ENCODE data around the gene ELAVL3. TPM values are rescaled to one million over a fixed set of nuclear protein-coding genes. Genes with fewer than 3 reads are reported as not detected.

ELAVL3 gene
- polyA plus RNA-seq, 1 of the 3 experiments (the other 2 are of a cell fraction), result 0.48 TPM

- TF ChIP-seq, protein P1, sequence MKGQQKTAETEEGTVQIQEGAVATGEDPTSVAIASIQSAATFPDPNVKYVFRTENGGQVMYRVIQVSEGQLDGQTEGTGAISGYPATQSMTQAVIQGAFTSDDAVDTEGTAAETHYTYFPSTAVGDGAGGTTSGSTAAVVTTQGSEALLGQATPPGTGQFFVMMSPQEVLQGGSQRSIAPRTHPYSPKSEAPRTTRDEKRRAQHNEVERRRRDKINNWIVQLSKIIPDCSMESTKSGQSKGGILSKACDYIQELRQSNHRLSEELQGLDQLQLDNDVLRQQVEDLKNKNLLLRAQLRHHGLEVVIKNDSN (IDR thresholded peaks at IDR 0.05; ENCODE audit: borderline replicate concordance, low read depth), result peak; percentile 97
- no peak for TF ChIP-seq RFX5 (IDR thresholded peaks at IDR 0.05; ENCODE audit: low read length)
- no peak for TF ChIP-seq FOSL2 (IDR thresholded peaks at IDR 0.05; ENCODE audit: borderline replicate concordance, low read depth)
- TF ChIP-seq USF2 (IDR thresholded peaks at IDR 0.05; ENCODE audit: borderline replicate concordance, low read depth, low read length), result peak; percentile 89
- TF ChIP-seq, protein P2, sequence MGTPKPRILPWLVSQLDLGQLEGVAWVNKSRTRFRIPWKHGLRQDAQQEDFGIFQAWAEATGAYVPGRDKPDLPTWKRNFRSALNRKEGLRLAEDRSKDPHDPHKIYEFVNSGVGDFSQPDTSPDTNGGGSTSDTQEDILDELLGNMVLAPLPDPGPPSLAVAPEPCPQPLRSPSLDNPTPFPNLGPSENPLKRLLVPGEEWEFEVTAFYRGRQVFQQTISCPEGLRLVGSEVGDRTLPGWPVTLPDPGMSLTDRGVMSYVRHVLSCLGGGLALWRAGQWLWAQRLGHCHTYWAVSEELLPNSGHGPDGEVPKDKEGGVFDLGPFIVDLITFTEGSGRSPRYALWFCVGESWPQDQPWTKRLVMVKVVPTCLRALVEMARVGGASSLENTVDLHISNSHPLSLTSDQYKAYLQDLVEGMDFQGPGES (IDR thresholded peaks at IDR 0.05; ENCODE audit: low read depth, low read length), result no peak
- TF ChIP-seq TCF12 (IDR thresholded peaks at IDR 0.05), result no peak; the same call in 1 of the 2 replicates
- TF ChIP-seq JUND (IDR thresholded peaks at IDR 0.05), result no peak; the same call in 1 of the 2 replicates
- no peak for TF ChIP-seq GABPA (IDR thresholded peaks at IDR 0.05; ENCODE audit: low read depth)
- peak; percentile 81 for TF ChIP-seq RAD21 (IDR thresholded peaks at IDR 0.05; ENCODE audit: low read length)
- no peak for TF ChIP-seq FOXM1 (IDR thresholded peaks at IDR 0.05; ENCODE audit: low read depth)
Measured at GRCh38 chr19:11482384-11483050, 1.7 kb upstream of the ELAVL3 start (continued).

GRCh38 chr19:11481534-11482383 lies 913 bp upstream of the ELAVL3 start:
- ChIA-PET CTCF (interaction anchor here (0.6 to 3.7 kb wide), 65 partner anchors 8 to 344 kb away, joined by 3 to 57 read pairs (median 4); partner anchors contain the start of genes CCDC159, DOCK6, EPOR and ODAD3), POLR2A (interaction anchor here (0.6 to 2.2 kb wide), 13 partner anchors 24 to 188 kb away, joined by 3 to 15 read pairs (median 7); partner anchors contain the start of genes ECSIT, EPOR, RGL3 and SWSAP1)
- H3K4me3 ChIP-seq (ENCODE audit: low read depth in 2 of 2, low read length in 1 of 2), result peak overlapping the region; percentile 51 to 66
- H3K27me3 ChIP-seq (ENCODE audit: insufficient read depth), result peaks cover 25% of the 10 kb centered on the region; the same call in 1 of the 2 replicates
- no peaks in the 10 kb centered on the region for H4K20me1 ChIP-seq (ENCODE audit: insufficient read depth)
- peak overlapping the region in 1 of 2 experiments; percentile 88; a peak in 2 of 4 replicates for H3K27ac ChIP-seq (ENCODE audit: low read depth in 2 of 2, low read length in 1 of 2)
- WGBS (ENCODE audit: low lambda C conversion rate), result 12% methylated on average over 18 of the region's 50 CpGs
- no peak overlapping the region for H2AFZ ChIP-seq (ENCODE audit: low read depth)
- peak; percentile 93 for DNase-seq
- H3K9me2 ChIP-seq, result no peaks in the 10 kb centered on the region
- H3K79me2 ChIP-seq (ENCODE audit: insufficient read depth), result no peaks in the 10 kb centered on the region
- H3K4me1 ChIP-seq (ENCODE audit: control insufficient read depth in 1 of 2, insufficient read depth in 2 of 2, low read depth in 1 of 2, low read length in 1 of 2), result peaks cover 0 to 19% of the 10 kb centered on the region in 2 experiments; a peak in 1 of 4 replicates
- H3K9ac ChIP-seq, result peak overlapping the region; percentile 36
- H3K4me2 ChIP-seq, result peak overlapping the region; percentile 88
- no peaks in the 10 kb centered on the region for H3K9me3 ChIP-seq
- H3K36me3 ChIP-seq (replicated peaks in 1 of 2; ENCODE audit: control insufficient read depth in 1 of 2, insufficient read depth in 2 of 2, low read length in 1 of 2), result no peaks in the 10 kb centered on the region
- no peaks in the 10 kb centered on the region for H3F3A ChIP-seq (replicated peaks; ENCODE audit: insufficient read depth)
- TF ChIP-seq POLR2AphosphoS5 (IDR thresholded peaks at IDR 0.05; ENCODE audit: low read depth, low read length) (no peak), TAF1 (IDR thresholded peaks at IDR 0.05; ENCODE audit: borderline replicate concordance, low read depth, low read length) (0 out of 2 replicates have a peak, but pooled peaks have one; percentile 18), NRF1 (IDR thresholded peaks at IDR 0.05; ENCODE audit: low read depth, low read length) (peak; percentile 41; the same call in 1 of the 2 replicates), RAD21 (IDR thresholded peaks at IDR 0.05; ENCODE audit: low read length) (no peak), YY1 (IDR thresholded peaks at IDR 0.05; ENCODE audit: low read depth) (no peak), NFIC (IDR thresholded peaks at IDR 0.05; ENCODE audit: borderline replicate concordance) (no peak), FOSL2 (IDR thresholded peaks at IDR 0.05; ENCODE audit: borderline replicate concordance, low read depth) (no peak)
- TF ChIP-seq, protein P3, sequence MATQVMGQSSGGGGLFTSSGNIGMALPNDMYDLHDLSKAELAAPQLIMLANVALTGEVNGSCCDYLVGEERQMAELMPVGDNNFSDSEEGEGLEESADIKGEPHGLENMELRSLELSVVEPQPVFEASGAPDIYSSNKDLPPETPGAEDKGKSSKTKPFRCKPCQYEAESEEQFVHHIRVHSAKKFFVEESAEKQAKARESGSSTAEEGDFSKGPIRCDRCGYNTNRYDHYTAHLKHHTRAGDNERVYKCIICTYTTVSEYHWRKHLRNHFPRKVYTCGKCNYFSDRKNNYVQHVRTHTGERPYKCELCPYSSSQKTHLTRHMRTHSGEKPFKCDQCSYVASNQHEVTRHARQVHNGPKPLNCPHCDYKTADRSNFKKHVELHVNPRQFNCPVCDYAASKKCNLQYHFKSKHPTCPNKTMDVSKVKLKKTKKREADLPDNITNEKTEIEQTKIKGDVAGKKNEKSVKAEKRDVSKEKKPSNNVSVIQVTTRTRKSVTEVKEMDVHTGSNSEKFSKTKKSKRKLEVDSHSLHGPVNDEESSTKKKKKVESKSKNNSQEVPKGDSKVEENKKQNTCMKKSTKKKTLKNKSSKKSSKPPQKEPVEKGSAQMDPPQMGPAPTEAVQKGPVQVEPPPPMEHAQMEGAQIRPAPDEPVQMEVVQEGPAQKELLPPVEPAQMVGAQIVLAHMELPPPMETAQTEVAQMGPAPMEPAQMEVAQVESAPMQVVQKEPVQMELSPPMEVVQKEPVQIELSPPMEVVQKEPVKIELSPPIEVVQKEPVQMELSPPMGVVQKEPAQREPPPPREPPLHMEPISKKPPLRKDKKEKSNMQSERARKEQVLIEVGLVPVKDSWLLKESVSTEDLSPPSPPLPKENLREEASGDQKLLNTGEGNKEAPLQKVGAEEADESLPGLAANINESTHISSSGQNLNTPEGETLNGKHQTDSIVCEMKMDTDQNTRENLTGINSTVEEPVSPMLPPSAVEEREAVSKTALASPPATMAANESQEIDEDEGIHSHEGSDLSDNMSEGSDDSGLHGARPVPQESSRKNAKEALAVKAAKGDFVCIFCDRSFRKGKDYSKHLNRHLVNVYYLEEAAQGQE (IDR thresholded peaks at IDR 0.05; ENCODE audit: low read depth, low read length), result peak; percentile 91
- TF ChIP-seq, protein P4, sequence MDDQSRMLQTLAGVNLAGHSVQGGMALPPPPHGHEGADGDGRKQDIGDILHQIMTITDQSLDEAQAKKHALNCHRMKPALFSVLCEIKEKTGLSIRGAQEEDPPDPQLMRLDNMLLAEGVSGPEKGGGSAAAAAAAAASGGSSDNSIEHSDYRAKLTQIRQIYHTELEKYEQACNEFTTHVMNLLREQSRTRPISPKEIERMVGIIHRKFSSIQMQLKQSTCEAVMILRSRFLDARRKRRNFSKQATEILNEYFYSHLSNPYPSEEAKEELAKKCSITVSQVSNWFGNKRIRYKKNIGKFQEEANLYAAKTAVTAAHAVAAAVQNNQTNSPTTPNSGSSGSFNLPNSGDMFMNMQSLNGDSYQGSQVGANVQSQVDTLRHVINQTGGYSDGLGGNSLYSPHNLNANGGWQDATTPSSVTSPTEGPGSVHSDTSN (IDR thresholded peaks at IDR 0.05), result no peak
- TF ChIP-seq, protein P5, sequence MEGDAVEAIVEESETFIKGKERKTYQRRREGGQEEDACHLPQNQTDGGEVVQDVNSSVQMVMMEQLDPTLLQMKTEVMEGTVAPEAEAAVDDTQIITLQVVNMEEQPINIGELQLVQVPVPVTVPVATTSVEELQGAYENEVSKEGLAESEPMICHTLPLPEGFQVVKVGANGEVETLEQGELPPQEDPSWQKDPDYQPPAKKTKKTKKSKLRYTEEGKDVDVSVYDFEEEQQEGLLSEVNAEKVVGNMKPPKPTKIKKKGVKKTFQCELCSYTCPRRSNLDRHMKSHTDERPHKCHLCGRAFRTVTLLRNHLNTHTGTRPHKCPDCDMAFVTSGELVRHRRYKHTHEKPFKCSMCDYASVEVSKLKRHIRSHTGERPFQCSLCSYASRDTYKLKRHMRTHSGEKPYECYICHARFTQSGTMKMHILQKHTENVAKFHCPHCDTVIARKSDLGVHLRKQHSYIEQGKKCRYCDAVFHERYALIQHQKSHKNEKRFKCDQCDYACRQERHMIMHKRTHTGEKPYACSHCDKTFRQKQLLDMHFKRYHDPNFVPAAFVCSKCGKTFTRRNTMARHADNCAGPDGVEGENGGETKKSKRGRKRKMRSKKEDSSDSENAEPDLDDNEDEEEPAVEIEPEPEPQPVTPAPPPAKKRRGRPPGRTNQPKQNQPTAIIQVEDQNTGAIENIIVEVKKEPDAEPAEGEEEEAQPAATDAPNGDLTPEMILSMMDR (IDR thresholded peaks at IDR 0.05), result no peak

Data from SK-N-SH (cell line).